ENCODE measurements around the gene TRA2A.
"Not testable (repeated sequence)": the region's sequence is repeated elsewhere in the genome, so short reads cannot be mapped to it uniquely, and the experiment has no call there.

TRA2A gene

DNA sequence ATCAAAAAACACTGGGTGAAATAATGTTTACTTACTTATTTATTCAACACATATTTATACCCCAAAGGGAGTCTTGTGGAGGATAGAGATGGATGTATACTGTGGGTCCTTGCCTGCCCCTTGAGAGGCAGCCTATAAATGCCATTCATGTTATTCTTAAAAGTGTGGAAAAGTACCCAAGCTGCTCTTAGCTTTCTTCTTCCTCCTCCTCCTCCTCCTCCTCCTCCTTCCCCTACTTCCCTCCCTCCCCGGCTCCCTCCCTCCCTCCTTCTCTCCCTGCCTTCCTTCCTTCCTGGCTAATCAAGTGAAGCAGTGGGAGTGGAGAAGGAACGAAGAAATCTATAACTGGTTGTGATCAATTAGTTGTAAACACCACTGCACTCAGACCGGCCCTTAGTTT is 40.3 kb downstream of the TRA2A start:
- DNase-seq = no peak

DNA sequence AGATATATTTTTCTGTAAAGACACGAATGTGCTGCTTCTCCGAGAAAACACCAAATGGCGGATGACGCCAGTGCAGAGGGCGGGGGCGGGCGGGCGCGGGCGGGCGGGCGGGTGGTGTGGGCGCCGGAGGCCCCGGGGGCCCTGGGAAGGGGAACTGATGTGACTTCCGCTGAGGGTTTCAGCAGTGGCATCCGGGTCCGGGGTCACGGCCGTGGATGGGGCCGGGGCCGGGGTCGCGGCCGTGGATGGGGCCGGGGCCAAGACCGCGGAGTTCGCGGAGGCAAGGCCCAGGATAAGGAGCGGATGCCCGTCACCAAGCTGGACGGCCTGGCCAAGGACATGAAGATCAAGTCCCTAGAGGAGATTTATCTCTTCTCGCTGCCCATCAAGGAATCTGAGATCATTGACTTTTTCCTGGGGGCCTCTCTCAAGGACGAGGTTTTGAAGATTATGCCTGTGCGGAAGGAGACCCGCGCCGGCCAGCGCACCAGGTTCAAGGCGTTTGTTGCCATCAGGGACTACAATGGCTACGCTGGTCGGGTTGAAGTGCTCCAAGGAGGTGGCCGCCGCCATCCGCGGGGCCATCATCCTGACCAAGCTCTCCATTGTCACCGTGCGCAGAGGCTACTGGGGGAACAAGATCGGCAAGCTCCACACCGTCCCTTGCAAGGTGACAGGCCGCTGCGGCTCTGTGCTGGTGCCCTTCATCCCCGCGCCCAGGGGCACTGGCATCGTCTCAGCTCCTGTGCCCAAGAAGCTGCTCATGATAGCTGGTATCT is 41.2 kb downstream of the TRA2A start:
- no peak for DNase-seq

DNA sequence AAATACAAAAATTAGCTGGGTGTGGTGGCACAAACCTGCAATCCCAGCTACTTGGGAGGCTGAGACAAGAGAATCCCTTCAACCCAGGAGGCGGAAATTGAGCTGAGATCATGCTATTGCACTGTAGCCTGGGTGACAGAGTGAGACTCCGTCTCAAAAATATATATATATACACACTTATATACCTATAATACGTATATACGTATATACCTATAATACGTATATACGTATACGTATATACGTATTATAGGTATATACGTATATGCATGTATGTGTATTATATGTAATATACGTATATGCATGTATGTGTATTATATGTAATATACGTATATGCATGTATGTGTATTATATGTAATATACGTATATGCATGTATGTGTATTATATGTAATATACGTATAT is 43.1 kb downstream of the TRA2A start:
- DNase-seq = not testable (repeated sequence)

DNA sequence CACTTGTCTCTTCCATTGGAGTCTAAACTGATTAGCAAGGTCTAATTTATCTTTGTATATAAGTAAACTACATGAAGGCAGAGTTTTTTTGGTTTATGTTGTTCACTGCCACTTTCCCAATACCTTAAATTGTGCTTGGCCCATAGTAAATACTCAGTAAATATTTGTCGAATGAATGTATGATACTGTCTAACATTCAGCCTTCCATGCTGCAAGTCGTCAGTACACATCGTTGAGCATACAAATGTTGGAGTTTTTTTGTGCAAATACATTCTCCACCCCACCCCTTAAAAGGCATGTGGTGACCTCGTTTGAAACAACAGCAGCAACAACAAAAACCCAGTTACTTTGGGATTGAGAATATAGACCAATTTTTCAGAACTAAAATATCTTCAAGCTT is 44.1 kb downstream of the TRA2A start:
- DNase-seq = no peak

DNA sequence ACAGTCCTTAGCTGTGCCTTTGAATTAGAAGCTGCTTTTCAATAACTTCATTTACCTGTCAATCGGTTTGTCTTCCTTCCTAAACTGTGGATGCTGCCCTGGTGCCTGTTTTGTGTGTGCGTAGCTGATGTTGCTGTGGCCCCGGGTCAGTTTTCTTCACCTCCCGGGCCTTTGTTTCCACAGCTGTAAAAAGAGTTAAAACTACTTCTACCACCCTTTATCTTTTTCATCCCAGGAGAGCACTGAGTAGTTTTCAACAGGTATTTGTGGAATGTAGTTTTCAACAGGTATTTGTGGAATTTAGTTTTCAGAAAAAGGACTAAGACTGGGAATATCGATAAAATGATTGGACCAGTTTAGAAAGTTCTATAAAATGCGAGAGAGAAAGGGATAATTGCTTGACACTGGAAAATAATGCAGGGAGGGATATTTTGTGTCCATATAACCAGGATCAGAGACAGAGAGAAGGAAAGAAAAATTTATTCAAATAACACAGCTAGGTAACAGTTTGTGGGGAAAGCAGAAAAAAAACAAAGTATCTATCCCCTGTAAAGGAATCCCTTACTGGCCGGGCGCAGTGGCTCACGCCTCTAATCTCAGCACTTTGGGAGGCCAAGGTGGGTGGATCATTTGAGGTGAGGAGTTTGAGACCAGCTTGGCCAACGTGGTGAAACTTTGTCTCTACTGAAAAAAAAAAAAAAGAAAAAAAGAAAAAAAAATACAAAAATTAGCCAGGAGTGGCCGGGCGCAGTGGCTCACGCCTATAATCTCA is 45.6 kb downstream of the TRA2A start:
- DNase-seq = no peak

DNA sequence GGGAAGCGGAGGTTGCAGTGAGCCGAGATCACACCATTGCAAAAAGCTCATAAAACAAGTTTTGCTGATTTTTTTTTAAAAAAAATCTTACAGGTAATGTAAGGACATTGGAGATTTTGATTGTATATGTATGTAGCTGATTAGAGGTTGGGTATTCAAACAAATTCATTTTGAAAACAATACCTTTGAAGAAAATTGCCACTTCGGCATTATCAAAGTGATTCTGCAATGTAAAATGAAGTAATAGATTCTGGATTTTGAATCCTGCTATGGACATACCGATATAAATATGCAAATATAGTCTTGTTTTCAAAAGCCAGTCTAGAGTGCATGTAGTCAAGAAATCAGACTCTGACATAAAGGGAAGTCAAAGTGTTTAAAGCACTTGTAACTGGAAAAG is 49.1 kb downstream of the TRA2A start:
- no peak for DNase-seq

DNA sequence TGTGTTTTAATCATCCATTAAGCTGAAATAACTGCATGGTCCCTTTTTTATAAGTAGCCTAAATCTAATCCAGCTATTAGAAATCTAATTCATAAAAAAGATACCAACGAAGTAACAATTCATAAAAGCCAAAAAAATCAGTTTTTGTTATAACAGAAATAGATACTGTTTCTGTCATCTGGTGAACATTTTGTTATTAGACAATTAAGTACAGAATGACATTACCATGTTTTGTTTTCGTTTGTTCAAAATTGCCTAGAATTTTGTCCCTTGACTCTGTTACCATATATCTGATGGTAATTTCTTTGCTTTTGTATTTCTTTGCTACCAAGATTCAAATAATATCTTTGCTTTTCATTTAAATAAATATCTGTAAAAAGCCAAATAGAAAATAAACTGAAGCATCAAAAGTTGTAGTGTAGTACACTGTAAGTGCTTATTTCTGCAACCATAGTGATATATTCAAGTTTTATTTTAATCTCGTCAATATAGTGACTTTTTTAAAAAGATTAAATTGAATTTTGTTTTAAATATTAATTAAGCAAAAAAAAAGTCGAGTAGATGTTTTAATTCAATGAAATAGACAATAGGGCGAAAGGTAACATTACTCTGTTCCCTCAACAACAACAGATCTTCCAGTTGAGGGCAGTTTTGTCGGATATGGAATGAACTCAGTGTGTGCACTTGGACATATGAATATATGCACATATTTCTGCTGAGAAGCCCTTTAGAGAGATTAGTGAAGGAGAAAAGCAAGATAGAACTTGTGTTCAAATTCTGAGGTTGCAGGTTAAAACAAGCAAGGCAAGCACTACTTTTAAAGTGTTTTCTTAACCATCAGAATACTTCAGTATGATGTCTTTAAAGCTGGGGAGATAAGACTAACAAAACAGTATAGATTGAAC is 53.6 kb downstream of the TRA2A start:
- no peak for DNase-seq

DNA sequence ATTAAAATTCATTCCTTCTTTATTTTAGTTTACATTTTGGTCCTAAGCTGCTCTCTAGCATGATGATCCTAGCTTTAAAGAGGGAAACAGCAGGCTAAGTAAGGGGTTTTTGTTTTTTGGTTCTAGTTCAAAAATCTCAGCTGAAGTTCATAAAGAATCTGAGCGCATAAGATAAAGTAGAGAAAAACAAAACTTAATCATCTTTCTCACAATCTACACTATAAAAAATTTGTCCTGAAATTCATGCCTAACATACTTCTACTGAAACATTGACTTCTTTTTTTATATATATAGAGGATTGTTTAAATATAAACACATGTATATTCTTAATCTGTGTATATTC is 54.7 kb downstream of the TRA2A start:
- no peak for DNase-seq

DNA sequence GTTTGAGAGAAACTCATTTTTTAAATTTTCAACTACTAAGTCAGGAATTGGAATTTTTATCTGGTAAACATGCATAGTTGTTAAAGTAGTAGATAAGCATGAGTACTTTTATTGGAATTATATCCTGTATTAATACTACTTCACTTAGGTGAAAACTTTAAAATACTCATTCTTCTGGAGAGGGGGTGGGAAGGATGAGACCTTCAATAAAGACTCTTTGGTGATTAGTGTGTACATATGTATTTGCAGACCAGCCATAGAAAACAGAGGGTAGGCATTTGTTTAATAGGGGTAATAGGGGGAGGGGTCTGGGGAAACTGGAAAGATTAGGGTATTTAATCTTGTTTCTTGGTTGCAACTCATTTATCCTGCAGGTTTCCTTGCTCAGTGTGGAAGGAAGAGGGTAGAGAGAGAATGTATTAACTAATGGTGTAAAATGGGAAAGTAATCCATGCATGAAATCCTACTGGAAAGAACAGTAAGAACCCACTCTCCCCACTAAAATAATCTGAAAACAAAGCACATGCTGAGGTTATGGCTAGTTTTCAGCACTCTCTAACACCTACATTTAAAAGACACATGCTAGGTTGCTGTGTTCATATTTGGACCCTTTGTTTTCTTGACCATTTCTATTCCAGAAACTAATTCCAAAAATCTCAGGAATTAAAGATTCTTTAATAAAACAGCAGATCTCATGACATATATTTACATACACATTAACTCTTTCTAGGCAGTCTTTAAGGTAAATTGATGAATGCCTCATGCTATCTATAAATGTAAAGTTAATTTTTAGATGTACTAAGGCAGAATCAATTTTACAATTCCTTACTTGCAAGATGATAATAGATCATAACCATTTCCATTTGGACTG is 55.3 kb downstream of the TRA2A start:
- peak; percentile 69 for DNase-seq

DNA sequence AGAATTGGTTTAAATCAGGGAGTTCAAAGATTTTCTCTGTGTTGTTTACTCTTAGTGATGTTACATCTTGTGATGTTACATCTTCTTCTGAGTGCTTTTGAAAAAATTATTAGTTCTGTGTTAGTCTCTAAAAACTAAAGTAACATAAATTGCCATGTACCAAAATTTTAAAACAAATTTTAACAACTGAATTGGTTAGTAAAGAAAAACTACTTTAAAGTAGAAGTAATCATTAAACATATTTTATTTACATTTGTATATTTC is 56.3 kb downstream of the TRA2A start:
- no peak for DNase-seq

DNA sequence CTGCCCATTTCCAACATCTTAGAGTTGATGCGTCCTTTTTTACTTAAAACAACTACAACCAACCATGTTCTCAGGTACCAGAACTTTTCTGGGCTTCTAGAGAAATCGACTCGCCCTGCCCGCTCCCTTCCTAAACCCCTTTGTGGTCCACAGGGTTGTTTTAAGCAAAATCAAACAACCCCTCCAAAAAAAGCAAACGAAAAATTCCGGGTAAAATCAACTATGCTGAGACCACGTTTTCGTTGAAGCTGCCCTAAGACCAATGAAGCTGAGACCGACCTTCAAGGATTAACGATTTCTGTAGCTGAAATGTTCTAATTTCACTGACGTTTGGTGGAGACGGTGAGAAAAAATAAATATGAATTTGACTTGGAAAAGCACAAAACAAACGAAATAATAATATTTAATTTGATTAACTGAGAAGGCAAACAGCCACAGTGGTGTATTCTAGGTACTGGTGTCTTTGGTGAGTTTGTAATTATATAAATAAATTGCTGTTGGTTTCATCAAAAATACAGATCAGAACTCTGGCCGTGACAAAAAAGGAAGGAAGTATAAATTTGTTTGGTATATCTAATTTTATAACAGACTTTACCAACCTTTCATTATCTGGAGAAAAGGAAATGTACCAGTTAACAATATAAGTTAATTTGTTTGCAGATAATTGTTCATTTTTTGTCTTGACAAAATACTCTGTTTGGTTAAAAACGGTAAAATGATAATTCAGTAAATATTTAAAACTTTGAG is 56.8 kb downstream of the TRA2A start:
- DNase-seq = peak; percentile 73

DNA sequence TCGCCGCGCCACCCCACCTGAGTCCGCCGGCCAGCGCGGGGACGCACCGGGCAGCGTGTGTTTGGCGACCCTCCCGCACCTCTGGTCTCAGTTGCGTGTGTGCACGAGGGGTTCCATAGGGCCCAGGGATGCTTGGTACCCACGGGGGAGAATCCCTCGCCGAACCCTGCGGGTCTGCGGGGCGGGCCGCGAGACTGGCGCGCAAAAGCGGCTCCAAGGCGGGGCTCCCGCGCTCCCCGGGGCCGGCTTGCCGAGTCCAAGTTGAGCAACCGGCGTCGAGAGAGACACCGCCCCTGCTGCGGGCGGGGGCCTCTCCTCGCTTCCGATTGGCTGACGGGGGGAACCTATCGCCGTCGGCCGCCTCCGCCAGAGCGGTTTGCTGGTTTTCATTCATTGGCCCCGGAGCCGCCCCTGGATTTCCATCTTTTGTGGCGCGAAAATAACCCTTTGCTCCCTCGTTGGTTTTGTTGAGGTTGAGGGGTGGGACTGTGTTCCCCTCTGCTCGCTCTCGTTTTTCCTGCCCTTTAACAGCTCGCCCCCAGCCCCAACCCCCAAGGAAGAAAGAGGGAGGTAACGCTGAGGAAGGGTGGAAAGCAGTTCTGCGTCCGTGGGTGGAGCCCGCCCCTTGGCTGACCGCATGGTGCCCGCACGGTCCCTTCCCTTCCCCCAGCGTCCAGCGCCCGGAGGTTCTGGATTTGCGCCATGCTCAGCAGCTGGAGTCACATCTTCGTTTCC is 57.5 kb downstream of the TRA2A start:
- peak; percentile 99 for DNase-seq

DNA sequence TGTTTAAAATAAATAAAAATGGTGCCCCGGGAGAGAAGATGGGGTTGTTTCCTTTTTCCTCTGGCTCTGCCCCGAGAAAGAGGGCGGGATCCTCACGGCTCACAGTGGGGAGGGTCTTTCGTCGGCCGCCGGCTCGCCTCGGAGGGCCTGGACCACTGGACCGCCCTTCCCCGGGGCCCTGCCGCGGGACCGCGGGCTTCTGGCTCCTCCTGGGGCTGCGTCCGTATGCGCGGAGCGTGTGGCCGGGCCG is 58.0 kb downstream of the TRA2A start:
- DNase-seq = no peak

DNA sequence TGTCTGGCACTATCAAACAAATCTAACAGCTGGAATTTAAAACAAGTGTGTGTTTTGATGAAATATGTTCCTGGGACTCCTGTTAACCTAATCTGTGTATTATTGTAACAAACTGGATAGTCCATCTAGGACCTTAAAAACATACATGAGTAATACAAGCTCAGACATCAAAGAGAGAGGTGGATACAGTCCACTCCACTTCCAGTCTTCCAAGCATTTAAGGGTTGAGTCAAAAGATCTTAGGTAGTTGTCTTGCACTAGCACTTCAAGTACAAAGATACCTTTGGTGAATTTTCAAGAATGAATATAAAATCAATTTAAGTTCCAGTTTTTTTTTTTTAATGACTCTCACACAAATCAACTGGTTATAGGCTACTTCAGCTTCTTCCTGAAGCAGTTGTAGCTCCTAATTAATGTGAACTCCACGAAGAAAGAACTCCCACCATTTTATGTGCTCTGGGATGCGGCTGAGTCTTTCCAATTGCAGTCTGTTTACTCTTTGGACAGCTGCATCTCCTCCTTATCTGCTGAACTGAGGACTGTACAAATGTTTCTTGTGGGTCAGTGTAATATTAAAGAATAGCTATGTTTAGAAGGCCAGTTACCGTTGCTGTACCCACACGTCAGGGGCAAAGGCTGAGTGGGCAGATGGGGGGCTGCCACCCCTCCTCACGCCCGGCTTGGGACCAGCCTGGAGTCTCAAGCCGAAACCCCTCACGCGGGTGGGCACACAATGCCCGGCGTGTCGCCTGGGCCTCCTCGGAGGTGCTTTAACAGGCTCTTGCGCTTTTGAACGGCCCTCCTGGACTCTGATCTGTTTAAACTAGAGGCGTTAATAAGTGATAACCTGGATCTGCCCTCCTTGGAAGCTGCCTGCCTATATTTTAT is 58.6 kb downstream of the TRA2A start:
- DNase-seq = peak; percentile 73

DNA sequence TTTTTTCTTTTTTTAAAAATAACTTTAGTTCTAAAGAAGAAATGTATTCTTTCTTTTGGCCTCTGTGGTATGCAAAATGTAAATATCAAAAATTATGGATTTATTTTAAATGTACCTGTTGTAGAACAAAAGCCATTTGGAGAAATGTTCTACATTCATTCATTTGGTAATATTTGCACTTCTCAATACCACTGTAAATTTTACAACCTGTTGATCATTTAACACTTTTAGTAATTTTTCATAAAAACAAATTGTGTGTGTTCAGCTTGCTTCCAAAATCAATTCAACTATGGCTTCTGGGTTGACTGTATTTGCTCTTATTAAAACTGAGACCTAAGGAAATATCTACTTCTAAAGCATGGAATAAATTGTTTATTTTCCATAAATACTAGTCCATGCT is 59.2 kb downstream of the TRA2A start:
- DNase-seq = no peak

DNA sequence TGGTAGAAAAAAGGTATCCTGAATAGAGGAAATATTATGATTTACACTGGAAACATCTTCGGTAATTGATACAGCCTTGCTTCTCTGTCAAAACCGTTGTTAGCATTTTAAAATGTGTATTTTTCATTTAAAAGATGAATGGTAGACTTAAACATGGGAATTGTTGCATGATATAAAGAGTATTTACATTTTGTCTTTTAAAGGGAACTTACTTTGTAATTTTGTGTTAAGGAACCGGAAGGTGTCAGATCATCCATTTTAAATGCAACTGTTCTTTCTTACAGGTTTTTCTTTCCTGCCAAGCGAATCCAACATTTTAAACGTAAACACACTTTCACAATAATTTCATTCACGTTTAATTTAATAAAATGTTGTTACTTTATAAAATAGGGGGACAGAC is 59.7 kb downstream of the TRA2A start:
- no peak for DNase-seq

DNA sequence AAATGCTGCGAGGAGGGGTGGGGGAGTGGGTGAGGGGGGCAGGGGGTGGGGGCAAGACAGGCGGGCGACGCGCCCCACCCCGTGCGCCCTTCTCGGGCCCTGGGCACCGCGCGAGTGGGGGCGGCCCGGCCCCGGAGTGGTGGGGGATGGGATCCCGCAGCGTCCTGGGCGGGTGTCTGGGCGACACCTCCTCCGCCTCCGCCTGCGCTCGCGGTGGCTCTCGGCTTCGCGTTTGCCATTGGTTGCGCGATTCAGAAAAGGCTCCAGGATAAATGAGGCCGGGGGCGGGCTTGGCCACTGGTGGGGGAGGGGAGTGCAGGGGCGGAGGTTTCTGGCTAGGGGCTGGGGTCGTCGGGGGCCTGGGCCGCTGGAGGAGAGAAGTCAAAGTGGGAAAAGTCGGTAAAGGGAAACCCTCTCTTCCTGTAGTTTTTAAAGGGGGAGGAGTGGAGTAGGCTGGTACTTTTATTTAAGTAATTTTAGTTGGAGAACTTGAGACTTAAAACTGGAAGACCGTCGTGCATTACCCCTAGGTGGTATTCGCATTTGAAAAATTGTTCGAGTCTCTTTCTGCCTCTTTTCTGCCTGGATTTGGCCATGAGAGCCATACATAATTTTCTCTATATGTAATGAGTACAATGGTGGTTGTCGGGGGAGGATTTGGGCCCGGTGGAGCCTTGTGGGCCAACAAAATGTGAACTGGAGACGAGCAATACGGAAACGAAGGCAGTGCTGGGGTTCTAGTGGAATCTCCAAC is 60.5 kb downstream of the TRA2A start:
- DNase-seq = peak; percentile 88

DNA sequence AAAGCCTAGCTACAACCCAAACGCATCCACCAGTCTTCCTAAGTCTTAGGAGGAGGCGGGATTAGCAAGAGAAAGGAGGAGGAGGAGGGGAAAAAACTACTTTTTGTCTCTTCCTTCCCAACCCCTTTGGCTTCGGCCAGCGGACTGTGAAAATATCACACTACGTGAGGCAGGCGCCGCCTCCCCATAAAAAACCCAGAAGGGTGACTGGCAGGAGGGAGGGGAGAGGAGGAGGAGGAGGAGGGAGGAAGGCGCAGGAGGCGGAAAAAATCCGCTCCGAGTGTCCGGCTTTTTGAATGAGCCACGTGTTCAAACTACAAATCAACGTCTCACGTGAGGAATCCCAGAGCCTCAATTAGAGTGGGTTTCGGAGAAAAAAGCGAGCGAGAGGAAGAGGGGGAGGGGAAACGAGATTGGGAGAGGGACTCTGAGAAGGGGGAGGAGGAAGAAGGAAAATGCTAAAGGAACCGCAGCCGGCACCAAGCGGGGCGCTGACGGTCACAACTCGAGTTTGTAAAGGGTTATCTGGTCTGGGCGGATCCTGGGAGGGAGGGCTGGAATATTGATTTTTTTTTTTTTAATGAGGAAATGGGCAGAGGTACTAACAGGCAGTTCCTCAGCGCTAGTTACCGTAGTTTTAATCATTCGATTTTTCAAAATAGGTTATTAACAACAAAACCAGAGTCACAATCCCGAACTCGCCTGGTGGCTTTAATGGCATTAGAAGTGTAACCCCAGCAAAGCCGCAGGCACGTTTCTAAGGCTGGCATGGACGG is 61.3 kb downstream of the TRA2A start, which contains the start of gene IGF2BP3:
IGF2BP3 (minus strand) TSS at position 162 of the 776 bp plus-strand sequence. CDS start 381 bp downstream, outside the sequence.
- peak; percentile 98 for DNase-seq

DNA sequence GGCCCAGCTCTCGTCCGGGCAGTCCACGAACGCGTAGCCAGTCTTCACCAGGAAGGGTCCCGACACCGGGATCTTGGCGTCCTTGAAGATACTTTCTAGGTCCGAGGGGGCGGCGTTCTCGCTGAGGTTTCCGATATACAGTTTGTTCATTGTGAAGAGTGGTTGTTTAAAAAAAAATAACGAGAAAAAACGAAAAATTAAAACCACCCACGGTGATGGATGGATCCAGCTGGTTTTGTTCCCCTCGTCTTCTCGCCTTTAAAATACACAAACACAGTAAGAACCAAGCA is 61.9 kb downstream of the TRA2A start:
- no peak for DNase-seq
